NCI-H345 treated with DMSO at 0.1 percent for 48 hours (cell line): ENCODE measurements around the gene MNS1.
"Not testable (repeated sequence)": the region's sequence is repeated elsewhere in the genome, so short reads cannot be mapped to it uniquely, and the experiment has no call there.

Source experiments
- DNase-seq: peaks from one replicate; lab custom pipeline; 2025; ENCODE audit not compliant: unreplicated experiment; lab: John Stamatoyannopoulos, UW

The MNS1 gene

DNA sequence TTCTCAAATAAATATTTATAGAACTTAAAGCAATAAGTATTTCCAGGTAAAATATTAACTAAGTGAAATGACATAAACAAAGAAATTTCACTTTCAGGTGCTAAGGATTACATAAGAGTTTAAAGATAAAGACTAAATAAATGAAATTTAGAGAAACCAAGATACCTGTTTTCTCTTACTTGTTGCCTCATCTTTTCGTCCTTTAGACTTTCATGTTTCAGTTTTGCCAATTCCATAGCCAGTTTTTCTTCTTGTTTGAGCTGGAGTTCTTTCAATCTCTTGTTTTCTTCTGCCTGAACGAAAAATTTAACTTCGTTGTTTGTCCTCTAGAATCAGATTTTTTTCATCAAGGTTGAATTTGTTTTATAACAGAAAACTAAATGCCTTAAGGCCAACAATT, 8.7 kb downstream of the MNS1 start:
- DNase-seq: no peak

DNA sequence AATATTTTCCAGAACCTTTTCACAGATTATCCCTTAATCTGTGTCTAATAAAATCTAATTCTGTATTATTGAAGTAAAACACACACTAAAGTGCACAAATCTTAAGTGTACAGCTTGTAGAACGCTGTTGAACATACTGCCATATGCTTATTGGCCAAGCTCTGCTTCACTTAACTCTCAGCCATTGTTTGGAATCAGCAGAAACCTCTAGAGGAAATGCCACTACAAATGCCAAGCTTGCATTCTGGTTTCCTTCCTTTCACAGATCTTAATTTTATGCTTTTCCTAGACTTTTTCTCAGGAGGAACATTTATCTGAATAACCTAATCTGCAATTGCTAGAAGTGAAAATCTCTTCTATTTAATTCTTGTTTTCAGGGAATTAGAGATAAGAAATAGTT, 10.1 kb downstream of the MNS1 start:
- no peak for DNase-seq

DNA sequence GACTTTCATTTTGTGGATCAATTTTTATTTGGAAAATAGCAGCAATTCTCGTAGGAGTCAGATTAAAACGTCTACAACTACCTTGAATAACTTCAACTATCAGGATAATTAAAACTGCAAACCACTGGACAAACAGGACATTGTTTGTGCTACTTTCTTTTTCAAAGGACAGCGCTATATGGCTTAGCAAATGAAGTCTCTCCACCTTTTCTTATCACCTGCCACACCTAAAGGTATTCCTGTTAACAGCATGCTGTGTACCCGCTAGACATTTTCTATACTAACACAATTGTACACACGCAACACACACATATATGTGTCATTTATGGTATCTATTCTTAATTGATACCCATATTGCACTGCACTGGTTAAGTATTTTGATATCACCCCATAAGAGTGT, 19.2 kb downstream of the MNS1 start:
- DNase-seq: no peak

DNA sequence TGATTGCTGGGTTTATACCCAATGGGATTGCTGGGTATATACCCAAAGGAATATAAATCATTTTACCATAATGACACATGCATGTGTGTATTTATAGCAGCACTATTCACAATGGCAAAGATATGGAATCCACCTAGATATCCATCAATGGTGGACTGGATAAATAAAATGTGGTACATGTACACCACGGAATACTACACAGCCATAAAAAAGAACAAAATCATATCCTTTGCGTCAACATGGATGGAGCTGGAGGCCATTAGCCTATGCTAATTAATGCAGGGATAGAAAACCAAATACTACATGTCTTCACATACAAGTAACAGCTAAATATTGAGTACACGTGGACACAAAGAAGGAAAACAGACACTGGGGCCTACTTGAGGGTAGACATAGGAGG, 22.6 kb downstream of the MNS1 start:
- DNase-seq: no peak

DNA sequence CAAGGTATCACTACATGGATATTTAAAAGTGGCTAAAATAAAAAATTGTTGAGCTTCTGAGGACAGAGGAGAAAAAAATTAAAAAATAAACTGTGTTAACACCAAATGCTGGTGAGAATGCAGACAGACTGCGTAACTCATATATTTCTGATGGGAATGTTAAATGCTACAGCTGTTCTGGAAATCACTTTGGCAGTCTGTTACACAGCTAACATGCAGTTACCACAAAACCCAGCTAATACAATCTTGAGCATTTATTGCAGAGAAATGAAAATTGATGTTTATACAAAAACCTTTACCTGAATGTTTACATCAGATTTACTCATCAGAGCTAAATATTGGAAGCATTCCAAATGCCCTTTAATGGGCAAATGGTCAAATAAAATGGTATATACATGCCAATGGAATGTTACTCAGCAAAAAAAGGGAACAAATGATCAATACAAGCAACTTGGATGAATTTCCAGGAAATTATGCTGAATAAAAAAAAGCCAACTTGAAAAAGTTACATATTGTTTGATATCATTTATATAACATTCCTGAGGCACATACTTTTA, 24.6 kb downstream of the MNS1 start:
- DNase-seq: no peak

DNA sequence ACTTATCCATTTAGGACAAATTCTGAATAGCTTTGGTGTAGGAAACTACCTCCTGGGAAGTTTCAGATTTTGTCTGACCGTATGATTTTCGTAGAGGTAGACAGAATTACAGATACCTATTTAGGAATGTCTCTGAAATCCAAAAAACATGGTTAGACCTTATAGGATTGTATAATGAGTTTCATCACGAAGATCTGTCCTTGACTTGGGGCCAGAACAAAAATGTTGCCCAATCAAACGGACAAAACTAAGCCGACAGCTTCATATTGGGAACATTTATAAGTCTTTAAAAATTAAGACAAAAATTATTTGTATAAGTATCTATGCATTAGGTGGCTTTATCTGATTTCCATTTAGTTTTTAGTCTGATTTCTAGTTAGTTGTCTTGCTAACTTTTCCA, 32.6 kb downstream of the MNS1 start:
- no peak for DNase-seq

DNA sequence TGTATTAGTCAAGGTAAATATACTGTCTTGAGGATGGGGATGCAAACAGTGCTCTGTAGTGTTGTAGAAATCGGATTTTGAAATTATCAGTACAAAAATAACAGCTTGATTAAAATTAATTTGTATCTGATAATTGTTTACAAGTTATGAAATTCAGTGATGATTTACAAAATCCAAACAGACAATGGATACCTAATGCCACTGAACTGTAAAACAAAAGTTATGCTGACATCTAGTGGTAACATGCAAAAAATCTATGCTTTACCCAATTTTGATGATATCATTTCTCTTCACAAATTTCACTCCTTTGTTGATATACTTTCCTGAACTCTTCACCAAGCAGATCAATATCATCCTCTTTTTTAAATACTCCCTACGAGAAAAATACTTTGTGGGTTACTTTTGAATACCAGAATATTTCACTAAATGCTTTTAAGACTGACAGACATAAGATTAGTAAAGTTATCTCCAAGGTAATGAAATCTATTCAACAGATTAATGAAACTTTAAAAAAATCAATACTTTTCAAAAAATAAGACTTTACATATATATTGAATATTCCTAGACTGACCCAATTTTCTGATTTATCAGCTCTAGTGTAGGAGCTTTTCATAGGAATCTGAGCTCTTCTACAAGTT, 36.0 kb downstream of the MNS1 start:
- peak; percentile 2 for DNase-seq

DNA sequence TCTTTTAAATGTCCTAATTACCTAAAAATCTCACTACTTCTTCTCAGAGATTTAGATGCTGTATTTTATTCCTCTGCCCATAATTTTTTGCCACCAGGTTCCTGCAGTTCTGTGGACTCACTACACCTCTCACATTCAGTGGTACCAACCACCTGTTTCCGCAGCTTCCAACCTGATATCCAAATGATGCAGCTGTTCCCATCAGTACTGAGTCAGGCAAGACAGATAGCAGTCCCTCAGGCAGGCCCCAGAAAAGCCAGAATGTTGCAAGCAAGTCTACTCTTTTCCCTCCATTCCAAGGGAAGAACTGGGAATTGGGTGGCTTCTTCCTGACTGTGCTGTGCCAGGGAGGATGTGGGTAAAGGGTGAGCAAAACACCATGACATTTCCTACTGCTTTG, 39.0 kb downstream of the MNS1 start:
- no peak for DNase-seq

DNA sequence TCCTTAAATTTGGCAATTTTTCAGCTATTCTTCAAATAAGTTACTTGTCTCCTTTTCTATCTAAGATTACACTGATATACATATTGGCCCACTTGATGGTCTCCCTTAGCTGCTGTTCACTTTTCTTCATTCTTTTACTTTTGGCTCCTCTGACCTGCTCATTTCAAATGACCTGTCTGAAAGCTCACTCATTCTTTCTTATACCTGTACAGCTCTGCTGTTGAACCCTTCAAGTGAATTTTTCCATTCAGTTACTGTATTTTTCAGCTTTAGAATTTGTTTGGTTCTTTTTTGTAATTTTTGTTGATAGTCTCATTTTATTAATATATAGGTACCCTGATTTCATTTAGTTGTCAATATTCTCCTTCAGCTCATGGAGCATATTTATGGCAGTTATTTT, 39.7 kb downstream of the MNS1 start:
- DNase-seq: no peak

DNA sequence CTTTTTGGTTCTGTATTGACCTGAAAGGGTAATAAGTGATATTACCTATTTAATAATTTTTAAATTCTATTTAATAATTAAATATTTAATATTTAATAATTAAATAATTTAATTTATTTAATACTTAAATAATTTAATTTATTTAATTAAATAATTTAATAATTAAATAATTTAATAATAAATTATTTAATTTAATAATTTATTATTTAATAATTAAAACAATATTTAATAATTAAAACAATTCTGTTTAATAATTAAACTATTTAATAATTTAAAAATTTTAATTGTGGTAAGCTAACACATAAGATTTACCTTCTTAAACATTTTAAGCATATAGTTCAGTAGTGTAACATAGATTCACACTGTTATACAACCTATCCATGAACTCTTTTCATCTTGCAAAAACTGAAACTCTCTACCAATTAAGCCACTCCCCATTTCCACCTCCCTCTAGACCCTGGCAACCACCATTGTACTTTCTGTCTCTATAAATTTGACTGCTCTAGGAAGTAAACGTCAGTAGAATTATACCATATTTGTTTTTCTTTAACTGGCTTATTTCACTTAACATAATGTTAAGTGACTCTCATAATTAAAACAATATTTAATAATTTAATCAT, 51.7 kb downstream of the MNS1 start:
- DNase-seq: not testable (repeated sequence)

DNA sequence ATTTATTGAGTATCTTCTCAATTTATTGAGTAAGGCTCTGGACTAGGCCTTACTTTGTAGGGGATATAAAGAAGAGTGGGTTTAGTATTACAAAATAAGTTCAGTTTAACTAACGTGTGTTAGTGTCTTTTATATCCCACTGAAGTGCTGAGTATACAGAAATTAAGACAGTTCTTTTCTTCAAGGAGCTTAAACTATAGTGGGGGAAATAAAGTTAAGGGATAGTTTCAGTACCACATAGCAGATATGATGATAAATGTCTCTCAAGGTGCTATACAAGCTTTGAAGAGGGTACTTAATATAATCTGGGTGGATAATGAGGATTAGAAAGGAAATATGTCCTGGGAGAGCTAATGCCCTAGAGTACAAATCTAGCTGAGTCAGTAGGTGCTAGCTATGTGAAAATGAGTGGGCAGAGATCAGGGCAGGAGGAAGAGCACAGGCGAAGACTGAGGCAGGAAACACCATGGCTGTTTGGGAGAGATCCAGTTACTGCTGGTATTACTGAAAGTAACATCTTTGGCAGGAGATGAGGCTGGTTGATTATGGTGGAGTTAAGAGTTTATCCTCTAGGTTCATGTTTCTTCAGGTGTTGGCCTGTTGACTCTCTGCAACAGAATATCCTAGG, 53.7 kb downstream of the MNS1 start:
- DNase-seq: no peak

DNA sequence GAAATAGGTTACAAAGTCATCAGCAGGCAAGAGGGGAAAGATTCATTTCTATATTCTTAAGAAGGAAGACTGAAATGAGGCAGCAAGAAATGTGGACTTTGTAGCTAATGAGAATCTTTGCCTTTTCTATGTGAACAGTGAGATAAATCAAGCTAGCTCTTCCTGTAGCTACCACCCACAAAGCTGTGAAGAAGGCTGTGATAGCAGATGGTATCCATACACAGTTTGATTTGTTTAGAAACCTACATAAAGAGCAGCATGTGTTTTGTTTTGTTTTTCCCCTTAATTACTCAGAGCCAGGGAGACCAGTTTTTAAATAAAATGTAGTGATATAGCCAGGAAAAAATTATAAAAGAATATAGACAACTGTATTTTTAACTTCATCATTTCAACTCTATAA, 54.2 kb downstream of the MNS1 start:
- no peak for DNase-seq

DNA sequence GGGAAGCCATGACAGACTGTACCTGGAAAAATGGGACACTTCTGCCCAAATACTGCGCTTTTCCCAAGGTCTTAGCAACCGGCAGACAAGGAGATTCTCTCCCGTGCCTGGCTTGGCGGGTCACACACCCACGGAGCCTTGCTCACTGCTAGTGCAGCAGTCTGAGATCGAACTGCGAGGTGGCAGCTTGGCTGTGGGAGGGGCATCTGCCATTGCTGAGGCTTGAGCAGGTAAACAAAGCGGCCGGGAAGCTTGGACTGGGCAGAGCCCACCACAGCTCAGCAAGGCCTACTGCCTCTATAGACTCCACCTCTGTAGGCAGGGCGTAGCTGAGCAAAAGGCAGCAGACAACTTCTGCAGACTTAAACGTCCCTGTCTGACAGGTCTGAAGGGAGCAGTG, 65.7 kb downstream of the MNS1 start:
- not testable (repeated sequence) for DNase-seq

DNA sequence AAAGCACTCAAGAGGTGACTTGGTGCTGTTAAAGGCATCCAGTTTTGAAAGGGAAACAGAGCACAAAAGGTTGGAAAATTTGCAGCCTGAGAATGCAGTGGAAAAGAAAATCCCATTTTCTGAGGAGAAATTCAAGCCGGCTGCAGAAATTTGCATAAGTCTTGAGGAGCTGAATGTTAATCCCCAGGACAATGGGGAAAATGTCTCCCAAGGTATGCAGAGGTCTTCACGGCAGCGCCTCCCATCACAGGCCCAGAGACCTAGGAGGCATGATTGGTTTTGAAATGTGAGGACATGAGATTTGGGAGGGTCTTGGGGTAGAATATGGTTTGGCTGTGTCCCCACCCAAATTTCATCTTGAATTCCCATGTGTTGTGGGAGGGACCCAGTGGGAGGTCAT, 67.6 kb downstream of the MNS1 start:
- not testable (repeated sequence) for DNase-seq

DNA sequence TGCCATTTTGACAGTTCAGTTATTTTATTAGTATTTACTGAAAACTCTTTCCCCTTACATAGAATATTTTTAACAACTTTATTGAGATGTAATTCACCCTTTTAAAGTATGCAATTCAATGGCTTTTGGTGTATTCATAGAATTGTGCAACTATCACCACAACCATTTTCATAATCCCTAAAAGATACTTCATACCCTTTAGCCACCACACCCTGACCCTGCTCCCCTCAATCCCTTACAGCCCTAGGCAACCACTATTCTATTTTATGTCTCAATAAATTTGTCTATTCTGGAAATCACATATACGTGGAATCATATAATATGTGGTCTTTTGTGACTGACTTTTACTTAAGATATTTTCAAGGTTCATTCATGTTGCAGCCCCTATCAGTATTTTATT, 70.0 kb downstream of the MNS1 start:
- no peak for DNase-seq

DNA sequence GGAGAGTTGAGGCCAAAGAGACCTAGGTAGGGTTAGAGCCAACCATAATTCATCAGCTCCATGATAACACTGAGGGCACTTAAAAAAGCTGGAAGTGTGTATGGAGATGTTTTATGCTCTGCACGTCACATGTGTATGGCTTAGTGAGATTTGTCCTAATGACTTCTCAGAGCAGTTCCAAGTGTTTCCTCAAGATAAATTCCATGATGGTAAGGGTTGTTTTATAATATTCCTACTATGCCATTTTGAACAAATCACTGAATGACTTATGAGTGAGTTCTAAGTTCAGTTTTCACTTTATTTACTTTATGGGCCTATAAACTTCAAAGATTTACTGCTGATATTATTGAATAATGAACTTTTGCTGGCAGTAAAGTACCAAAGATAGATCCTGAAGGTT, 71.7 kb downstream of the MNS1 start:
- no peak for DNase-seq

DNA sequence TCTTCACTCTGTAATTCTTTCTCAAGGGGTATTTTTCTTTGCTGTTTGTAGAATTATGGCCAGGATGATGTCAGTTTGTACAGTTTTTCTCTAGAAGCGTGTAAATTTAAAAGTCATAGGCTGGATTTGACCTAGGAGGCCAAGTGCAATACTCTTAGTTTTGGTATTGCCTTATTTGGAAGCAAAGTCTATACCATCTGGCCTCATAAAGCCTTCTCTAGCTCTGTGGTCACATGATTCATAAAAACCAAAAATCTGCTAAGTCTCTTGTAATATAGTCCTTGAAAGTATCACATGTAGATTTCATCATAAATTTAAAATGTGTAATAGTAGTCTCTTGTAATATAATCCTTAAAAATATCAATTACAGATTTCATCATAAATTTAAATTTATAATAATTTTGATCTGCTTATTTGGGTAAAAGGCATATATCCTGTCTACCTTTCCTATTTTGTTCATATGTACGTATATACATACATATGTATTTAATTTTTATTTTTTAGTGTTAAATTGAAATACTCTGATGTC, 74.1 kb downstream of the MNS1 start:
- no peak for DNase-seq

DNA sequence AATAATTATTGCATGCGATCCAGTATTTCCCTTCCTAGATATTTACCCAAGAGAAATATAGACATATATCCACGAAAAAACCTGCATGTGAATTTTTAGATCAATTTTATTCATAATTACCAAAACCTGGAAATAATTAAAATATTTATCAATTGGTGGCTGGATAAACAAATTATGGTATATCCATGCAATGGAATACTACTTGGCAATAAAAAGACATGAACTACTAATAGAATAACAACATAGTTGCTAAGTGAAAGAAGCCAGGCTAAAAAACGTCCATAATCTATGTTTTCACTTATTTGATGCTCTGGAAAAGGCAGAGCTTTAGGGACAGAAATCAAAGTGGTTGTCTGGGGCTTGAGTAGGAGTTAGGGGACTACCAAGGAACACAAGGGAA, 79.0 kb downstream of the MNS1 start:
- DNase-seq: no peak

DNA sequence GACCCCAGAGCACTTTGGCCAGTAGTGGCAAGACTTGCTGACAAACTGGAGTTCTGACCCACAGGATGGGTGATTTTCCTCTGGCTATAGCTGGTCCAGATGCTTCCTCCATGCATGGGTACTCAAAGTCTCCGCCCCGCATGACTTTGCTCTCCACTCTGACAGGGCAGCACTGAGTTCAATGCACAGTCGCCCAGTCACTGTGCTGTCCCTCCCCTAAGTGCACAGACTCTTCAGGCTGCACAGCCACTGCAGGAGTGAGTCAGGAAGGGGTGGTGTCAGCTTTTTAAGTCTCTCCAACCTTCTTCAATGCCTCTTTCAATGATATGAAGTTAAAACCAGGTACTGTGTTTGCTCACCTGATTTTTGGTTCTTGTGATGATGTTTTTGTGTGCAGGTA, 81.9 kb downstream of the MNS1 start:
- no peak for DNase-seq
